Measurements from ENCODE around the gene RNF150.

RNF150 gene

DNA sequence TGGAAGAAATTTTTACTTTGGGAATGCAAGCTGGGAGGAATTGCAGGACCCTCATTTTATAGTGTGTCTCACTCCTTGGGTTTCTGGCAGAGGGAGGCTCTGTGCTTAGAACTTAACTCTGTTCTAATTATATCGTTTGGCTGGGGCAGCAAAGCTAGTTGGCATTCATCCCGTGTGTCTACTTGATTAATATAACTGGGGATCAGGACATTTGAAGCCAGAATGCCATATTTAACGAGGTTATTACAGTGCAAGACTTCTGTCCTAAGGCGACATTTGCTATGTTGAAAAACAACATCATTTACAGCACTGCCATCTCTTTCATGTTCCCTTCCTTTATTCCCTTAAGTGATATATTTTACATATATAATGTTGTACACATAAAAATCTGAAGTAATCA is 198.0 kb downstream of the RNF150 start:
- Histone ChIP-seq H3K27ac (ENCODE audit: low read length) (no peak overlapping the region), H3K4me3 (ENCODE audit: low read depth in 1 of 2, low read length in 2 of 2) (no peak overlapping the region), H3K4me1 (ENCODE audit: control insufficient read depth in 1 of 2, insufficient read depth in 2 of 2, low read length in 2 of 2) (peaks cover 0 to 46% of the 10 kb centered on the region in 2 donors)

DNA sequence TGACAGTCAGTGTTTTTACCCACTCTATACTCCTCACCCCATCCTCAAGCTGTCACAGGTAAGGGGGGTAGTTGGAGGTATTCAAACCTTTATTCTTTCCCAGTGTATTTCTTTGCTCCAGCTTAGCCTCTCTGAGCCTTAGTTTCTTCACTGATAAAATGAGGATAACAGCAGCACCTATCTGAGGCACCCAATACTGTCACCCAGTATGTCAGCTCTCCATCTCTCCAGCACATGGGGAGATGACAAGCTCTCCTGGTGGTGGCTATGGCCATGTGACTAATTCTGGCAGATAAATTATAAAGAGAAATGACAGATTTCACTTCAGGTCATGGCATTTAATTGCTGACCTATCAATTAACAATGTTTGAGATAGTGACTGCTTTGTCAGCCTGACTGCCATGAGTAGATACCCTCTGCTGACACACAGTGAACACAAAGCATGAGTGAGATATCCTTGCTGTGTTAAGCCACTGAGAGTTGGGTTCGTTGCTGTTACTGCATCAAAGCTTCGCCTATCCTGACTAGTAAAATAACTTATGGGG is 200.7 kb downstream of the RNF150 start:
- H3K27ac ChIP-seq (ENCODE audit: low read length): no peak overlapping the region
- H3K27me3 ChIP-seq (ENCODE audit: low read depth, low read length): no peaks in the 10 kb centered on the region
- H3K4me1 ChIP-seq (ENCODE audit: control insufficient read depth in 1 of 2, insufficient read depth in 2 of 2, low read length in 2 of 2): peaks cover 0 to 31% of the 10 kb centered on the region in 2 donors
- no peak overlapping the region for H3K4me3 ChIP-seq (ENCODE audit: low read depth in 1 of 2, low read length in 2 of 2)
- no peaks in the 10 kb centered on the region for H3K9me3 ChIP-seq (ENCODE audit: control insufficient read depth in 1 of 2, low read length in 2 of 2)
- H3K36me3 ChIP-seq (ENCODE audit: control insufficient read depth in 1 of 2, insufficient read depth in 2 of 2, low read length in 2 of 2): no peaks in the 10 kb centered on the region

More for the DNA sequence above, 198.0 kb downstream of the RNF150 start:
- no peaks in the 10 kb centered on the region for H3K27me3 ChIP-seq (ENCODE audit: low read depth, low read length)
- no peaks in the 10 kb centered on the region for H3K9me3 ChIP-seq (ENCODE audit: control insufficient read depth in 1 of 2, low read length in 2 of 2)
- no peaks in the 10 kb centered on the region for H3K36me3 ChIP-seq (ENCODE audit: control insufficient read depth in 1 of 2, insufficient read depth in 2 of 2, low read length in 2 of 2)

DNA sequence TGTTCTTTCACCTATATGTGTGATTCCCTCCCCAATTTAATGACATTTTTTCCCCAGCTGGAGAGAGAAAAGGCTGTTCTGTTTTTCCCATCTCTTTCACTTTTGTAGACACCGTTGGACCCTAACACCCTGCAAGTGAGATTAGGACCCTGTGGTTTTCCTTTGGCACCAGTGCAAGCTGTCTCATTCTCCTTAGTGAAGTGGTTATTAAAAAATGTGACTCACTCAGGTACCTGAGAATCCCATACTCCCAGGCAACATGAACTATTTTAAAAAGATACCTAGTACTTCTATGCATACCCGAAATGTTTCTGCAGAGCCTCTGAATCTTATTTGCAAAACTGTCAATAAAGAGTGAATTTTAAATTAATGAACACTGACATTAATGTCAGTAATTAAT is 201.4 kb downstream of the RNF150 start:
- Histone ChIP-seq H3K27me3 (ENCODE audit: low read depth, low read length) (no peaks in the 10 kb centered on the region), H3K4me3 (ENCODE audit: low read depth in 1 of 2, low read length in 2 of 2) (no peak overlapping the region), H3K36me3 (ENCODE audit: control insufficient read depth in 1 of 2, insufficient read depth in 2 of 2, low read length in 2 of 2) (no peaks in the 10 kb centered on the region), H3K9me3 (ENCODE audit: control insufficient read depth in 1 of 2, low read length in 2 of 2) (no peaks in the 10 kb centered on the region), H3K27ac (ENCODE audit: low read length) (no peak overlapping the region), H3K4me1 (ENCODE audit: control insufficient read depth in 1 of 2, insufficient read depth in 2 of 2, low read length in 2 of 2) (peaks cover 0 to 31% of the 10 kb centered on the region in 2 donors)

DNA sequence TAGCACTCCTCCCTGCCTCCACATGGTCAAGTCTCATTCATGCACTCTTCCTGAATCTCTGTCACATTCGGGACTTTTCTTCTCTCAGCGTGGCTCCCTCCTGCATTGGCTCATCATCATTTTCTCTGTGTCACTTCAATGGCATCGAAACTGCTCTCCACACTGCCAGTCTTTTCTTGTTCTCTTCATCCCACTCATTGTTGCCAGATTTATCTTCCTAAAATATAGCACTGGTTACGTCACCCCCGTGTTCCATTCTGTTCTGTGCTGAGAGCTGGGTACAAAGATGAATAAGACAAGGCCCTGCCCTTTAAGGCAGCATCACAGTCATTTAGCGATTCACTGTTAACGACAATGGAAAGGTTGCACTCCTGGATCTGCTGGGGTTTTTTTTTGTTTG is 202.7 kb downstream of the RNF150 start:
- Histone ChIP-seq H3K4me1 (ENCODE audit: control insufficient read depth in 1 of 2, insufficient read depth in 2 of 2, low read length in 2 of 2) (peaks cover 0 to 24% of the 10 kb centered on the region in 2 donors), H3K9me3 (ENCODE audit: control insufficient read depth in 1 of 2, low read length in 2 of 2) (no peaks in the 10 kb centered on the region), H3K4me3 (ENCODE audit: low read depth in 1 of 2, low read length in 2 of 2) (no peak overlapping the region), H3K27me3 (ENCODE audit: low read depth, low read length) (no peaks in the 10 kb centered on the region), H3K27ac (ENCODE audit: low read length) (no peak overlapping the region), H3K36me3 (ENCODE audit: control insufficient read depth in 1 of 2, insufficient read depth in 2 of 2, low read length in 2 of 2) (no peaks in the 10 kb centered on the region)

DNA sequence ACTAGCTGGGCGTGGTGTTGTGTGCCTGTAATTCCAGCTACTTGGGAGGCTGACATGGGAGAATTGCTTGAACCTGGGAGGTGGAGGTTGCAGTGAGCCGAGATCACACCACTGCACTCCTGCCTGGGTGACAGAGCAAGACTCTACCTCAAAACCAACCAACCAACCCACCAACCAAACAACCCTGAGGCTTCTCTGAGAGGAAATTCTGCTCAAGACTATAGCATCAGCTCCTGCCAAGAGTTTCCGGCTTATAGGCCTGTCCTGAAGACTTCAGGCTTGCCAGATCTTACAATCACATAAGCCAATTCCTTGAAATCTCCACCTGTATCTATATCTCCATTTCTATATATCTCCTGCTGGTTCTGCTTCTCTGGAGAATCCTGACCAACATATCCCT is 203.3 kb downstream of the RNF150 start:
- Histone ChIP-seq H3K4me3 (ENCODE audit: low read depth in 1 of 2, low read length in 2 of 2) (no peak overlapping the region), H3K27me3 (ENCODE audit: low read depth, low read length) (no peaks in the 10 kb centered on the region), H3K4me1 (ENCODE audit: control insufficient read depth in 1 of 2, insufficient read depth in 2 of 2, low read length in 2 of 2) (peaks cover 0 to 22% of the 10 kb centered on the region in 2 donors), H3K27ac (ENCODE audit: low read length) (no peak overlapping the region), H3K36me3 (ENCODE audit: control insufficient read depth in 1 of 2, insufficient read depth in 2 of 2, low read length in 2 of 2) (no peaks in the 10 kb centered on the region), H3K9me3 (ENCODE audit: control insufficient read depth in 1 of 2, low read length in 2 of 2) (no peaks in the 10 kb centered on the region)

DNA sequence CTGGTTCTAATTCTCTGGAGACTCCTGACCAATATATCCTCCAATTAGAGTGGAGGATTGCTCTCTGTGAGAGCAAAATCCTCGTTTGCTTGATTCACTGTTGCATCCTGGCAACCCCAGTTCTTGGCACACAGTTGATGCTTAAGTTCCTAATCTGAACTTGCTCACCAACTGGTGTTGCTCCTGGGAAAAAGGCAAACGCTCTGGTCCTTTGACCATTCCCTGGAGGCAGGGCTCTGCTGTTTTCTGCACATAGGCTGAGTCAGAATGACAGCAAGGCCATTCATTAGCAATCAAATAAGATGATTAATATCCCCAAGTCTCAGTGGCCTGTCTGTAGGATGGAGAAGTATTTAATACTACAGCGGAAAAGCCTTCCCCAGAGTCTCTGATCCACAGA is 204.4 kb downstream of the RNF150 start:
- no peaks in the 10 kb centered on the region for H3K9me3 ChIP-seq (ENCODE audit: control insufficient read depth in 1 of 2, low read length in 2 of 2)
- no peaks in the 10 kb centered on the region for H3K27me3 ChIP-seq (ENCODE audit: low read depth, low read length)
- H3K4me3 ChIP-seq (ENCODE audit: low read depth in 1 of 2, low read length in 2 of 2): no peak overlapping the region
- H3K36me3 ChIP-seq (ENCODE audit: control insufficient read depth in 1 of 2, insufficient read depth in 2 of 2, low read length in 2 of 2): no peaks in the 10 kb centered on the region
- peaks cover 0 to 13% of the 10 kb centered on the region in 2 donors for H3K4me1 ChIP-seq (ENCODE audit: control insufficient read depth in 1 of 2, insufficient read depth in 2 of 2, low read length in 2 of 2)
- no peak overlapping the region for H3K27ac ChIP-seq (ENCODE audit: low read length)

DNA sequence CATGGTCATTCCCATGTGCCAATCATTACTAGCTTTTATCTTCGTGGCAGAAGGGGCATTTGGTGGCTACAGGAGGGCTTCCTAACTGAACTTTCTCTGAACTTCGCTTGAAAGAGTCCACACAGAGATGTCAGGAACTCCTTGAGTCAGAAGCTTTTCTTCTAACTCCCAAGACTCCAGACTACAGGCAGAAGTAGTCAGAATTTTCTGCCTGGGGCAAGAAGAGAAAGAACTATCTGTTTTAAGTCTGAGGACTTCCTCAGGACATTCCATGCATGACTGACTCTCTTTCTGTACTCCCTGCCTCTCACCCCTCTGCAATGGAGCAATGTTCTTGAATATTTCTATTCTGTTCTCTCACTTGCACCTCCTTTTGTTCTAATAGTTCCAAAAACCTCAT is 206.6 kb downstream of the RNF150 start:
- Histone ChIP-seq H3K27me3 (ENCODE audit: low read depth, low read length) (no peaks in the 10 kb centered on the region), H3K36me3 (ENCODE audit: control insufficient read depth in 1 of 2, insufficient read depth in 2 of 2, low read length in 2 of 2) (no peaks in the 10 kb centered on the region), H3K27ac (ENCODE audit: low read length) (no peak overlapping the region), H3K4me3 (ENCODE audit: low read depth in 1 of 2, low read length in 2 of 2) (no peak overlapping the region), H3K4me1 (ENCODE audit: control insufficient read depth in 1 of 2, insufficient read depth in 2 of 2, low read length in 2 of 2) (peaks cover 0 to 13% of the 10 kb centered on the region in 2 donors), H3K9me3 (ENCODE audit: control insufficient read depth in 1 of 2, low read length in 2 of 2) (no peaks in the 10 kb centered on the region)

DNA sequence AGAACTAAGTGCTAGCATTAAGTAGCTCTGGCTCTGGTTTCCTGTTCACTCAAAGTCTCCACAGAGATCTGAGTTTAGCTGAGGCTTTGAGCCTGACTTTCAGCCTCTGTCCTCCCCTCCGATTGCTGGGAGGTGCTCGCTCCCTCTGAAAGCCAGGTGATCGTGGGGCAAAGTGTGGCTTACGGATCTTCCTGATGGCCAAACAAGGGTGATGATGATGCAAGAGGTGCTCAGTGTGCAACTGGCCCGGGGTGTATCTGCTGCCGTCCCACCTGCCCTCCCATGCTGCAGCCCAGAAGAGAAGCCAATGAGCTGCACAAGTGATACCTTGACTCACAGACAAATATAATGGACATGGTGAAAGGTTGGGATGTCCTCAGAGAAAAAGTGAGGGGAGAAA is 207.9 kb downstream of the RNF150 start:
- Histone ChIP-seq H3K27me3 (ENCODE audit: low read depth, low read length) (no peaks in the 10 kb centered on the region), H3K36me3 (ENCODE audit: control insufficient read depth in 1 of 2, insufficient read depth in 2 of 2, low read length in 2 of 2) (no peaks in the 10 kb centered on the region), H3K9me3 (ENCODE audit: control insufficient read depth in 1 of 2, low read length in 2 of 2) (no peaks in the 10 kb centered on the region), H3K27ac (ENCODE audit: low read length) (no peak overlapping the region), H3K4me3 (ENCODE audit: low read depth in 1 of 2, low read length in 2 of 2) (no peak overlapping the region), H3K4me1 (ENCODE audit: control insufficient read depth in 1 of 2, insufficient read depth in 2 of 2, low read length in 2 of 2) (peaks cover 0 to 4% of the 10 kb centered on the region in 2 donors)

DNA sequence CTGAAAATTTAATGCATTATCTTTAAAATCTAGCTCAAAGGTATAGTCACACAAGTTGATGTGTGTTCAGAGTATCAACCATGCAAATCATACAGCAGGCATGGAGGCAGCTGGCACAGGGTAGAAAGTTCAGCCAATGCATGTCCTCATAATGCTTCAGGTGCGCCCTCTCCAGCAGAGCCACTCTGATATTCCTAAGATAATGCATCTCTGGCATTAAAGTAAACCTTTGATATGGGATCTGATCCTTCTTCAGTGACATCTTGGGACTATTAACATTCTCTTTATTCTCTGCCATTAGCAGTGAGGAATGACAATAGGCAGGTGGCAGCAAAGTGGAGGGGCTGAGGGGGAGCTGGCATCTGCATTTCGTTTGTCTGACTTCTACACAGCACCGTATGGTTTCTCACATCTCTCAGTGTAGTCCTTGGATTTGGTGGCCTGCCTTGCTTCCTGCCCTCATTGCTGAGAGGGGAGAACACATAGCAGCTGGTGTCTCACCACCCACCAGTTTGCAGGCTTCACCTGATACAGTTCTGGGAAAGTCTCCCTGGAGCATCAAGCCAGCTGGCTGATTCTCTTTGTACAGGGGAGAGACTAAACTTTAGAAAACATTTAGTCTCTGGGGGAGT is 208.4 kb downstream of the RNF150 start:
- Histone ChIP-seq H3K4me1 (ENCODE audit: control insufficient read depth in 1 of 2, insufficient read depth in 2 of 2, low read length in 2 of 2) (no peaks in the 10 kb centered on the region), H3K36me3 (ENCODE audit: control insufficient read depth in 1 of 2, insufficient read depth in 2 of 2, low read length in 2 of 2) (no peaks in the 10 kb centered on the region), H3K27ac (ENCODE audit: low read length) (no peak overlapping the region), H3K27me3 (ENCODE audit: low read depth, low read length) (no peaks in the 10 kb centered on the region), H3K4me3 (ENCODE audit: low read depth in 1 of 2, low read length in 2 of 2) (no peak overlapping the region), H3K9me3 (ENCODE audit: control insufficient read depth in 1 of 2, low read length in 2 of 2) (no peaks in the 10 kb centered on the region)

DNA sequence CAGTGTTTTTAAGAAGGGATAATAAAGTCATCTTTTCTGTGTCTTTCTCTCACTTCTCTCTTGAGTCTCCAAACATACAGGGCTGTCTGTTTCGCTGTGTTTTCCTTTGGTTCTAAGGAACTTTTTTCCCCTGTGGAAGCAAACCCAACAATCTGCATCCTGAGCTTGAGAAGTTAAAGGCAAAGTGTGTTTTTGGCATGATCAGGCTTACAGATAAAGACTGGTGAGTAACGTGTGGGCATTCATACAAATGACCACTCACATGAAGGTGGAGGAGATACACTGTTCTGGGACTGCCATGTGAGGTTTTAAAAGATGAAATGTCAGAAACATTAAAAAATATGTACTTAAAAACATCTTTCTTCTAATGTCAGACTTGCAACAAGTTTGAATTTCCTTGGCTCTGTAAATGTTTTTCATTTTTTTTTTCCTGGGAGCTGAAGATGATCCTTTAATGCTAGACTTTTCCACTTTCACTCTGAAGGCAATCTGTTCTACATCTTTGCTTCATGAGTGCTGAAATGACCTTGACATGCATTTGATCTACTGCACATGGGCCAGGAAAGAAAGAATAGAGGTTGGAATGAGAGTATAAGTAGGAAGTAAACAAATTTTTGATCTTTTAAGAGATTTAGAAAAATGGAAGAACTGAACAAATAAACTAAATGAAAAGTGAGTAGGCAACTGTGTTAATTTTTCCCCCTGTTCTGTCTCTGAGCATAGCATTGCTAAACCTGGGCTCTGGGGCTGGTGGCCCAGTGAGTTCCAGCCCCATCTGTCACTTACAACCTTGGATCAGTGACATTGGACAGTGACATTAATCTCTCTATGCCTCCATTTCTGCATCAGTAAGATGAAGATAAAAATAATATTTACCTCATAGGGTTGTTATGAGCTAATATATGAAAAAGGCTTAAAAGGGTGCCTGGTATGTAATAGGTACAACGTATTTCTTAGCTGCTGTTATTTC is 226.0 kb downstream of the RNF150 start:
- peaks cover 0 to 33% of the 10 kb centered on the region in 2 donors for H3K4me1 ChIP-seq (ENCODE audit: control insufficient read depth in 1 of 2, insufficient read depth in 2 of 2, low read length in 2 of 2)
- H3K27me3 ChIP-seq (ENCODE audit: low read depth, low read length): no peaks in the 10 kb centered on the region
- H3K4me3 ChIP-seq (ENCODE audit: low read depth in 1 of 2, low read length in 2 of 2): no peak overlapping the region
- peaks cover 7 to 9% of the 10 kb centered on the region in 2 donors for H3K36me3 ChIP-seq (ENCODE audit: control insufficient read depth in 1 of 2, insufficient read depth in 2 of 2, low read length in 2 of 2)
- H3K27ac ChIP-seq (ENCODE audit: low read length): no peak overlapping the region
- no peaks in the 10 kb centered on the region for H3K9me3 ChIP-seq (ENCODE audit: control insufficient read depth in 1 of 2, low read length in 2 of 2)

DNA sequence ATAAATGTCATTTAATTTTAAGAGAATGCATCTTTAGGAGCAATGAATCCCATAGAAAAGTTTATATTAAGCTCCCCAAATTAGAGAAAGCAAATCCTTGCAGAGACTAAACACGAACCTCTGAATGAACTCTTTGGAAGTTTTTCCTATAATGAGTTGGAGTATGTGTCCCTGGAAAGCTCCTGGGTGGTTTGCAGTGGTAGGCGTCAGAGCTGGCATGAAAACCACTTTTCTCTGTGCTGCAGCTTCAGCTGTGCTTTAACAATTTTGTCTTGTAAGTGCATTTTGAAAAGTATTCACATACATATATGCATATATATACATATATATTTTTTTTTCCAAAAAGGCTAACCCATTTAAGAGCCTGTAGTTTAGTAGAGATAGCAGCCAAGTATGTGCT is 228.4 kb downstream of the RNF150 start:
- H3K9me3 ChIP-seq (ENCODE audit: control insufficient read depth in 1 of 2, low read length in 2 of 2): no peaks in the 10 kb centered on the region
- no peak overlapping the region for H3K27ac ChIP-seq (ENCODE audit: low read length)
- no peak overlapping the region for H3K4me3 ChIP-seq (ENCODE audit: low read depth in 1 of 2, low read length in 2 of 2)
- H3K4me1 ChIP-seq (ENCODE audit: control insufficient read depth in 1 of 2, insufficient read depth in 2 of 2, low read length in 2 of 2): peaks cover 0 to 33% of the 10 kb centered on the region in 2 donors
- H3K36me3 ChIP-seq (ENCODE audit: control insufficient read depth in 1 of 2, insufficient read depth in 2 of 2, low read length in 2 of 2): no peaks in the 10 kb centered on the region
- no peaks in the 10 kb centered on the region for H3K27me3 ChIP-seq (ENCODE audit: low read depth, low read length)
